Stimulated activated CD4-positive, alpha-beta T cell treated with anti-CD3 and anti-CD28 coated beads, Interleukin-1b, Interleukin-23, amount 100 ng/mL, for 48 hours (primary cell): ENCODE data around the gene TBC1D19.
"Not testable (repeated sequence)": the region's sequence is repeated elsewhere in the genome, so short reads cannot be mapped to it uniquely, and the experiment has no call there.

ENCODE experiments used
- DNase-seq: peaks from one replicate; pipeline ENCODE4 v3.0.0-alpha.2; 2020

TBC1D19 gene

GRCh38 chr4:26601204-26601603 is 17.3 kb downstream of the TBC1D19 start:
- no peak for DNase-seq

DNA sequence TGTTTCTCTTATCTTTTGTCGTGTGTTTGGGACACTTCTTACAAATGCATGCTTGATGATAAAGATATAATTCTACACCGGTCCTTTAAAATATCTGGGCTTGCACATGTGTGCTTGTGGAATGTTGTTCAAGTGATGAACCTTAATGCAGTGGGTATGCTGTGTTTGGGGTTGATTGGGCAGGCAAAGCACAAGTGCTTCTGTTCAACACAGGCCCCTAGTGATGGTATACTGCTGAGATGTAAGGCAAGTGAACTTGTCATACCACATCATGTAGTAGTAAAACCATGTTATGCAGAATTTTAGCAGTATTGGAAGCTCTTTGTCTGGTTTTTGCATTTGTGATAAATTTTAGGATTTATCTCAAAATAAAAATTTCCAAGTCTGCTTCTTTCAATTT is 23.9 kb downstream of the TBC1D19 start:
- no peak for DNase-seq

GRCh38 chr4:26609391-26609790 is 25.5 kb downstream of the TBC1D19 start:
- DNase-seq: no peak

GRCh38 chr4:26609868-26610267 is 26.0 kb downstream of the TBC1D19 start:
- no peak for DNase-seq

DNA sequence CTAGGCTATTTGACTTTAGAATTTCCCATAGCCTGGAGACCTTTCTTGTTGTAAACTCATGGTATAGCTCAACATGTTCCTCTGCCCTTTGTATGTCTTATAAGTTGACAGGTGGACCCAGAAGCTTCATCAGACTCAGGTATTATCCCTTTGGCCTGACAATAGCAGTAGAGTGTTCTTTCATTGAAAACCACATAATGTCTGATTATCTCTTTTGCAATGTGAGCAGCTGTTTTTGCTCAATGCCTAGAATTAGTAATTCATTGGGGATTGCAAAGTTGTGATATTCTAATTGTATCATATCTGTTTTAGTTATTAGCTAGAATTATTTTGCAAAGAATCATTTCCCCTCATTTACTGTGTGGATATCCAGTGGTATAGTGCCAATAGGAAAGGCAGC is 27.5 kb downstream of the TBC1D19 start:
- no peak for DNase-seq

DNA sequence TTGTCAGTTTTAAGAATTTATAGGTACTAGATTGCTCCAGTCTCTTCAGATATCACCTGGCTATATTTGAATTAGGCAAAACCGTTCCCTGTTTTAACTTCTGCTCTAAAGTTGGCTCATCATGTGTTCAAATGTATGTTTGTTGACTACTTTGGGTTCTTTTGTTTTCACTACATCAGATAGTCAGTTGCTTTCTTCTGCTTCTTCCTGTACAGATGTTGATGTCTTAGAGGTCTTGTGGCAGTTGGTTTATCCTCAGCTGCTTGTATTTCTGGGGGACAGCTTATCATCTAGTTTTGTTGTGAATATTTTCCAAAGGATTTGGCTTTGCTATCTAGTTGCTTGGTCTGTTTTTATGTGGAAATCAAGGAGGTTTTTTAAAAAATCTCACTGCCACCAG is 28.0 kb downstream of the TBC1D19 start:
- no peak for DNase-seq

GRCh38 chr4:26613237-26613636 is 29.4 kb downstream of the TBC1D19 start:
- no peak for DNase-seq

- no peak for DNase-seq
Observed at GRCh38 chr4:26613735-26614134, 29.9 kb downstream of the TBC1D19 start.

DNA sequence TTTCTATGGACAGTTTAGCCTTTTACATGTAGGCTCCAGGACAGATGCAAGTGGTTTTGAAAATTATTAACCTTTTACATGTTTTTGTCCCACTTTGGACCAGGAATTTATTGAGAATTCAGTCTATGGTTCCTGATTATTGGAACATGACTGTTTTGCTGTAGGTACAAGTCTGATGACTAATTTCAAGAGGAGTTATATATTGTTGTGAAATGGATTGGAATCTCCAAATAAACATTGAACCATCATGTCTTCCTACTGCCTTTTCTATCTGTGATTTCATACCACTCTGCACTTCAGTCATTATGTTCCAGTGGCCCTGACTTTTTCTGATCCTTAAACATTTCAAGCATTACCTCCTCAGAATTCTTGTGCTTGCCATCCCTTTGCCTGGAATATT is 35.9 kb downstream of the TBC1D19 start:
- no peak for DNase-seq

- DNase-seq: no peak
Observed at GRCh38 chr4:26621366-26621765, 37.5 kb downstream of the TBC1D19 start.

GRCh38 chr4:26622913-26623312 is 39.0 kb downstream of the TBC1D19 start:
- DNase-seq: no peak

DNA sequence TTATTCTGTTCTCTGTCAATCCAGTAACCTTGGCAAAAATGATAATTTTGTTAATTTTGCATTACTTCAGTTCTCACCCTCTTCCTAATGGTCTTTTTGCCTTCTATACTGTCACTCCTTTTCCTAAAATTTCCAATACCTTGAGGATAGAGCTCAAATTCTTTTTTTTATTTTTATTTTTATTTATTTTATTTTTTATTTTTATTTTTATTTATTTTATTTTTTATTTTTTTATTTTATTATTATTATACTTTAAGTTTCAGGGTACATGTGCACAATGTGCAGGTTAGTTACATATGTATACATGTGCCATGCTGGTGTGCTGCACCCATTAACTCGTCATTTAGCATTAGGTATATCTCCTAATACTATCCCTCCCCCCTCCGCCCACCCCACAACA is 42.8 kb downstream of the TBC1D19 start:
- DNase-seq: not testable (repeated sequence)

GRCh38 chr4:26632916-26633315 is 49.0 kb downstream of the TBC1D19 start:
- DNase-seq: no peak

- no peak for DNase-seq
Observed at GRCh38 chr4:26634237-26634636, 50.4 kb downstream of the TBC1D19 start.

DNA sequence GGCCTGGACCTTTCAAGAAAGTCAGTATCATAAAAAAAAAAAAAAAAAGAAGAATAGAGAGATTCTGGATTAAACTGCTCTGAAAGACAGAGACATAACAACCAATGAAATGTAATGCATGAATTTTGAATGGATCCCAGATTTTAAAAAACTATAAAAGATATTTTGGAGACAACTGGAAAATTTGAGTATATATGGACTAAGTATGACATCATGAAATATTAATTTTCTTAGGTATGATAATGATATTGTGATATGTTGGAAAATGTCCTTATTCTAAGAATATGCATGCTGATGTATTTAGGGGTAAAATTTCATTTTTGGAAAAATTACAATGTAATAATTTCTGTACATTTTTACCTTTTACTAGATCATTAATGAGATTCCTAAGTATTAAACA is 52.6 kb downstream of the TBC1D19 start:
- no peak for DNase-seq

- DNase-seq: not testable (repeated sequence)
Observed at GRCh38 chr4:26640639-26641038, 56.8 kb downstream of the TBC1D19 start.

DNA sequence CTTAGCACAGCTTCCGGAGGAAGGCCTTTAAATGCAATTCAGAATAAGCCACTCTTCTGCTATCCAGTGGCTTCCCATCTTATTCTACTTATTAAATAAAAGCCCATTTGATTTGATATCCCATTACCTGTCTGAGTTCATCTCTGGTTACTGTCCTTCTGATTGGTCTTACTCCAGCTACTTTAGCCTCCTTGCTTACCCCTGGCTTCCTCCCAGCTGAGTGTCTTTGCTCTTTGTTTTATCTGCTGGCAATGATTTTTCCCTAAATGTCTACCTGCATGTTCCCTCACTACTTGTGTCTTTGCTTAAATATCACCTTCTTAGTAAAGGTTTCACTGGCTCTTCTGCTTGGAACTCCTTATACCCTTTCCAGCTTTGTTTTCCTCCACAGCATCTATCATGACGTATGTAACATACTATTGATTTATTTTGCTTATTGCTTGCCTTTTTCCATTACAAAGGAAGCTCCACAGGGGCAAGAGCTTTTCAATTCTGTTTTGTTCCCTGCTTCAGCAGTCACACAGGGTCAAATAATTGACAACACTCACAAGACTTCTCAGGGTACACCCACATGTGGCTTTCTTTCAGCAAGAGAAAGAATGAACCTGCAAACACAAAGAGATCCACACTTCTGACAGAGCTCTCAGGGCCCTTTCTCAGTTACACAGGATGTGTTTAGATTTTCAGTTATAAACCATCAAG is 63.8 kb downstream of the TBC1D19 start:
- no peak for DNase-seq

GRCh38 chr4:26648260-26648659 is 64.4 kb downstream of the TBC1D19 start:
- no peak for DNase-seq

DNA sequence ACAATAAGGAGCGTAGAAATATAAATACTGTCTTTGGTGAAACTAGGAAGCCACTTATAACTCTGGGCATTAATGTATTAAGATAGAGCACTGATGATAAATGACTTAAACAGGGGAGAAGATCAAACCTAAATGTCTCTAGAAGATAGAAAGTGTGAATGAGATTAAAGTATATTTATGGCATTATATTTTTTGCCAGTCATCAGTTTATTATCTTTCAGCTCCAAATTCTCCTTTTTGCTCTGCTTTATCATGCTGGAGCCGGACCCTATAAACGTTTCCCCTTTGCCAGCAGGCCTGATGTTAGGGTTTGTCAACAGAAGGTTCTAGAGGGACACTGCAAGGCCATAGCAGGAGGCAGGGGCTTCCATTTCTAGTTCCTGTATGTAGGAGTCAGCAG is 76.4 kb downstream of the TBC1D19 start:
- no peak for DNase-seq

GRCh38 chr4:26663888-26664287 is 80.0 kb downstream of the TBC1D19 start:
- no peak for DNase-seq

GRCh38 chr4:26670903-26671537 is 87.1 kb downstream of the TBC1D19 start:
- no peak for DNase-seq

- not testable (repeated sequence) for DNase-seq
Observed at GRCh38 chr4:26679040-26679695, 95.3 kb downstream of the TBC1D19 start.

DNA sequence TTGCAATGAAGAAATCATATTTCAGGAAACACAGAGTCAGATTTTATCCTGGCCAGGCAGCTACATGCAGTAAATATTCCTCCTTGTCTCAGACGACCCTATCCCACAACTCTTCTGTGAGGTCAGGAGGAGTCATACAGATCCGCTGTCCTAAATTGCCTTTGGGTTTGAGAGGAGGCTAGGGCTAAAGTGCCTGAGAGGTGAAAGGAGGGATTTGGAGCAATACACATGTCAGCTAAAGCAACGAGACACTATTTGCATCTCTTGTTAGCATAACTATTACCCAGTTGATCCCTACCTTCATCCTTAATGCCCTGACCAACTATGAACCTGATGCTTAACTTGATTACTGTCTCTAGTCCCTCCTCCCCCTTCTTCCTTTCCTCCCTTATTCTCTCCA is 98.6 kb downstream of the TBC1D19 start:
- no peak for DNase-seq

DNA sequence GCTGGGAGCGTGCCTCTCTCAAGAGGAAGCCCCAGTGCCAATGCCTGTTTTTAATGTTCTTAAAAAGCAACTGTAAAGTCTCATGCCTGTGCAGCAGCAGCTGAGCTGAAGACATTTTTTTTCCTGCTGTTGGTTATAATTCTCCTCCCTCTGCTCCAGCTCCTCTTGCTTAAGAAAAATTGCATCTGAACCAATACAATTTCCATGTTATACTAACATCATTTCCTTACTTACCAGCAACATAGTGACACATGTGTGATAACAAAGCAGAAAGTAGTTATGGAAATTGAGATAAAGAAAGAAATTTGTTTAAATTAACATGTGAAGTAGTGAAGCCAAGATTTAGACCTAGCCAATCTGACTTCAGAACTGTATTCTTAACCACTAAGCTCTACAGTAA is 101.4 kb downstream of the TBC1D19 start:
- DNase-seq: no peak
